ENCODE data around the gene SV2B.

Gene SV2B

DNA sequence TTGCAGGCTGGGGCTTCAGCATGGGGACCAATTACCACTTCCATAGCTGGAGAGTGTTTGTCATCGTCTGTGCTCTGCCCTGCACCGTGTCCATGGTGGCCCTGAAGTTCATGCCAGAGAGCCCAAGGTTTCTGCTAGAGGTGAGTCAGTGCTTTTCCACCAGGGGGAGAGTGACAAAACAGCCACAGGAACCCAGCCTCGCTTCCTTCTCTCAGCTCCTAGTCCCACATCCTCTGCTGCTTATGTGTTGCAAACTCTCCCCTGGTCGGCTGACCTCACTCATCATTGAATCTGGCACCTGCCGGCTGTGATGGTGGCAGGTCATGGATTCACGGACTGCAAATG is 158.3 kb downstream of the SV2B start:
- H3K4me3 ChIP-seq (ENCODE audit: low read depth, low read length), result no peak overlapping the region
- TF ChIP-seq, protein P1, sequence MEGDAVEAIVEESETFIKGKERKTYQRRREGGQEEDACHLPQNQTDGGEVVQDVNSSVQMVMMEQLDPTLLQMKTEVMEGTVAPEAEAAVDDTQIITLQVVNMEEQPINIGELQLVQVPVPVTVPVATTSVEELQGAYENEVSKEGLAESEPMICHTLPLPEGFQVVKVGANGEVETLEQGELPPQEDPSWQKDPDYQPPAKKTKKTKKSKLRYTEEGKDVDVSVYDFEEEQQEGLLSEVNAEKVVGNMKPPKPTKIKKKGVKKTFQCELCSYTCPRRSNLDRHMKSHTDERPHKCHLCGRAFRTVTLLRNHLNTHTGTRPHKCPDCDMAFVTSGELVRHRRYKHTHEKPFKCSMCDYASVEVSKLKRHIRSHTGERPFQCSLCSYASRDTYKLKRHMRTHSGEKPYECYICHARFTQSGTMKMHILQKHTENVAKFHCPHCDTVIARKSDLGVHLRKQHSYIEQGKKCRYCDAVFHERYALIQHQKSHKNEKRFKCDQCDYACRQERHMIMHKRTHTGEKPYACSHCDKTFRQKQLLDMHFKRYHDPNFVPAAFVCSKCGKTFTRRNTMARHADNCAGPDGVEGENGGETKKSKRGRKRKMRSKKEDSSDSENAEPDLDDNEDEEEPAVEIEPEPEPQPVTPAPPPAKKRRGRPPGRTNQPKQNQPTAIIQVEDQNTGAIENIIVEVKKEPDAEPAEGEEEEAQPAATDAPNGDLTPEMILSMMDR (IDR thresholded peaks at IDR 0.05; ENCODE audit: borderline replicate concordance, insufficient read depth, low read depth, low read length), result peak; percentile 29; the same call in 1 of the 2 replicates

DNA sequence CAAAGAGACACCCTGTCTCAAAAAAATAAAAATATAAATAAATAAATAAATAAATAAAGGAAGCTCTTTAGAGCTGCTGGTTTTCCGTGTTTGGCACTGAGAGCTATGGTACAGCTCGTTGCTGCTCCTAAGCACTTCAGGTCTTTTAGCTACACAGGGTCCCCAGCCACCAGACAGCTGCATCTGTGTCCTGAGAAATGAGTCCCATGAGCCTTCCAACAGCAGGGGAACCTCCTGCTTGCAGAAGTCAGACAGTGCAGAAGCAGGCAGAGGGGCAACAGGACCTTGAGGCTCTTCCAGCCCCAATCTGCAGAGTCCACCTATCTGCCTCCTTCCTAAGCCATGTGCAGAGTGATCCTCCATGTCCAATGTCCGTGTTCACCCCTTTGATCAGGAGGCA is 159.0 kb downstream of the SV2B start:
- TF ChIP-seq, protein P1 (IDR thresholded peaks at IDR 0.05; ENCODE audit: borderline replicate concordance, insufficient read depth, low read depth, low read length), result no peak
- no peak overlapping the region for H3K4me3 ChIP-seq (ENCODE audit: low read depth, low read length)

DNA sequence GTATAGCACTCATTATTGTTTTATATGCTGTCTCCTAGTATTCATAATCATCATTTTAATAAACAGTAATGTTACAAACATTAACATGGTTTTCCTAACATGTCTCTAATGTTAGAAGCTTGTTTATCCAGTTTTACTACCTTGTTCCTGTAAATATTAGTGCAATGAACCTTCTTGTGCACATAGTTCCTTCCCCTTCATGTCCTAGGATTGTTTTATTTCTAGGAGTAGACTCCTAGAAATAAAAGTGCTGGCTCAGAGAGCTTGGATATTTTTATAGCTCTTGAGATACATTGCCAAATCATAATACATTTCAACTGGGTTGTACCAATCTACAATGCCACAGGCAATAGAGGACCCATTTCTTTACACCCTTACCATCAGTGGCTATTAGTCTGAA is 161.3 kb downstream of the SV2B start:
- no peak overlapping the region for H3K4me3 ChIP-seq (ENCODE audit: low read depth, low read length)
- TF ChIP-seq, protein P1 (IDR thresholded peaks at IDR 0.05; ENCODE audit: borderline replicate concordance, insufficient read depth, low read depth, low read length), result no peak

DNA sequence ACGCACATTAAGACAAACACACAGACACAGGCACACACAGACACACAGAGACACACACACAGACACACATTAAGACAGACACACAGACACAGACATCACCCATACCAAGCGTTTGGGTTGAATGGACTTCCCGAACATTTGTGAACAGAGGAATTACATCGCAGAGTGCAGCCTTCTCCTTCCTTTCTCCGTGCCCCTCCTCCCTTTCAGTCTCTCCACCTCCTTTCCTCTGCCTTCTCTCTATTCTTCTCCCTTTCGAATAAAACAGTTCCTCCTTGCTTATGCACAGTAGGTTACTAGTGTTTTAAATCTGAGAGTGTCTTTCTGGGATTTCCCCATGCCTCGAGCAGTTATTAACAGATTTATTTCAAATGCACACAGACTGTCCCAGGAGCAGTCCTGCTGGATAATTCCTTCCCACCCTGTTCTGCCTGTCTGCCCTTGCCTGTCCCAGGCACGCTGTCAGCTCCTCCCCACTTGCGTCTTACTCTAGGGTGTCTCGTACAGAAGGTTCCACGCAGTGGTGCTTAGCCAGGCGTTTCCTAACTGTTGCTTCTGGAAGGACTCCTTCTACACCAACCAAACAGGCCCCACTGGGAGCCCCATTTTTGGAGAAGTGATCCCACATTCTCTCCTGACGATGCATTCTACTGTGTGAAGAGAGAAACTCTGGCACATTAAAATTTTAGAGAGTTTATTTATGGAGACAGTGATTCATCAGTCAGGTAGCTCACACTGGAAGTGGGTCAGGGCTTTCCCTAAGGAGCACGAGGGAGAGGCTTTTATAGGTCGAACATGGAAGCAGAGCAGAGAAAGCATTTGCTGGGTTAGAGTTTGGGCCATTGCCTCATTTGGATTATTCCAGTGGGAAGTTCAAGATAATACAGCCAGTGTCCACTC is 163.8 kb downstream of the SV2B start:
- no peak overlapping the region for H3K4me3 ChIP-seq (ENCODE audit: low read depth, low read length)
- TF ChIP-seq, protein P1 (IDR thresholded peaks at IDR 0.05; ENCODE audit: borderline replicate concordance, insufficient read depth, low read depth, low read length), result no peak

DNA sequence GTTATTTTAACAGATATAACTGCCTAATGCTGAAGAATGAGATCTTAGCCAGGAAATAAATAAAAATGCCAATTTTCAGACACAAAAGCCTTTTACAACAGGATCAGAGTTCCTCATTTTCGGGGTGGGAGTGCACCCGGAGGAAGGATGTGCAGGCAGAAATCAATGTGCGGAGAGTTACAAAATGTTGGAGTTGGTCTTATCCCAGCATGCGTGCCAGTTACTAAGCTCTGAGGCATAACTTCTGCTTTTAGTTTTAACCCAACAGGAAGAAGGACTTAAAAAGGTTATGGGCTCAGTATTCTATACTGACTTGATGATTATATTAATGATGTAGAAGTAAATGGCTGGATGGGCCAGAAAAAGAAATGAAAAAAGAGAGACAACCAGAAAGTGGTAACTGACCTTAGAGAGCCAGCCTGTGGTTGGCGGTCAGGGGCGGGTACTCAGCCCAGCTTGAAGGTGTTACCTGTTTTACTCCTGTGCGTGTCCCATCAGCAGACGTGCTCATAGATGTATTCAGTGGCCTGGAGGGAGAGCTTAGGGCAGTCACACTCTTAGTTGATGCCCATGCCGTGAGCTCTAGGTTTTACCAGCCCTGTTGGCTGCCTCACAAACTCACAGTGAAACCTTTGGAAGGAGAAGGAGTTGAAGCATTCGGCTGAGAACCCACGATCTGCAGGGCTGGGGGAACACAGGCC is 164.7 kb downstream of the SV2B start:
- TF ChIP-seq, protein P1 (IDR thresholded peaks at IDR 0.05; ENCODE audit: borderline replicate concordance, insufficient read depth, low read depth, low read length), result no peak
- no peak overlapping the region for H3K4me3 ChIP-seq (ENCODE audit: low read depth, low read length)

DNA sequence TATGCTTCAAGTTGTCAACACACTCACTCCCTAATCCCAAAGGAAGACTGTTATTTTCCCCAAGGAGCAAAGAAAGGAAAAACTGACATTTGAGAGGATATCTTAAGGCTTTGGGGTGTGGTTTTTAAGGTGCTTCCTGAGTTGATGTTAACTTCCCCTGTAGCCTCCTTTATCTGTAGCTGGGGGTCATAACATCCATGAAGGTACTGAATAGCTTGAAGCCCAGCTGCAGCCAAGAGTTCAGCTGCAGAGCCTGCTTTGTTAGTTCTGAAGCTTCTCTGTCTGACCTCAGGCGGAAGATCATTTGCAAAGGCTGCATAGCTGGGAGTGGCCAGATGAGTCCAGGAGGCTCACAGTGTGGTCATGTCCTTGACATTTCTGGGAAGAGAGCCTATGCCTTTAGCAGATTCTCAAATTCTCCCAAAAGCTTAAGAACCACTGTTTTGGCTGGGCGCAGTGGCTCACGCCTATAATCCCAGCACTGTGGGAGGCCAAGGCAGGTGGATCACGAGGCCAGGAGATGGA is 165.4 kb downstream of the SV2B start:
- TF ChIP-seq, protein P1 (IDR thresholded peaks at IDR 0.05; ENCODE audit: borderline replicate concordance, insufficient read depth, low read depth, low read length), result no peak
- no peak overlapping the region for H3K4me3 ChIP-seq (ENCODE audit: low read depth, low read length)

Data from GM12875 (cell line).